GM18499 (cell line): Measurements from ENCODE around the gene RANBP3.
"Not testable (repeated sequence)": the region's sequence is repeated elsewhere in the genome, so short reads cannot be mapped to it uniquely, and the experiment has no call there.

Experiments
- ATAC-seq: cut with Tn5 transposase; IDR thresholded peaks from one replicate; pipeline ENCODE4 v1.9.1; 2021; ENCODE audit warnings: moderate number of reproducible peaks; ENCODE audit not compliant: insufficient read depth, unreplicated experiment

Gene RANBP3

GRCh38 chr19:5893907-5894703 lies 83.8 kb downstream of the RANBP3 start:
- ATAC-seq: no peak

DNA sequence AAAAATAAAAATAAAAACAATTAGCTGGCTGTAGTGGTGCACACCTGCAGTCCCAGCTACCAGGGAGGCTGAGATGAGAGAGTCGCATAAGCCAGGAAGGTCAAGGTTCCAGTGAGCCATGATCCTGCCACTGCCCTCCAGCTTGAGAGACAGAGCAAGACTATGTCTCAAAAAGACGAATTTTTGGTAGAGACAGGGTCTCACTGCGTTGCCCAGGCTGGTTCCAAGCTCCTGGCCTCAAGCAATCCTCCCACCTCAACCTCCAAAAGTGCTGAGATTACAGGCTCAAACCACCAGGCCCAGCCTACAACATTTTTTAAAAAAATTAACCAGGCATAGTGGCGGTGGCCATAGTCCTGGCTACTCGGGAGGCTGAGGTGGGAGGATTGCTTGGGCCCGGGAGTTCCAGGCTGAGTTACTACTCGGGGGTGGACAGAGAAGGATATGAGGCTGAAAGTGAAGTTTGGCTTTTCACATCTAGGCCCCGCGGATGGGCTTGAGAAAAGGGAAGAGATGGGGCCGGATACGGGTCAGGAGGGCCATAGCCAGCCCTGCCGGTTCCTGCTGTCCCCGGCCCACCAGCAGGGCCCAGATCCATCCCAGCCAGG lies 84.5 kb downstream of the RANBP3 start:
- no peak for ATAC-seq

DNA sequence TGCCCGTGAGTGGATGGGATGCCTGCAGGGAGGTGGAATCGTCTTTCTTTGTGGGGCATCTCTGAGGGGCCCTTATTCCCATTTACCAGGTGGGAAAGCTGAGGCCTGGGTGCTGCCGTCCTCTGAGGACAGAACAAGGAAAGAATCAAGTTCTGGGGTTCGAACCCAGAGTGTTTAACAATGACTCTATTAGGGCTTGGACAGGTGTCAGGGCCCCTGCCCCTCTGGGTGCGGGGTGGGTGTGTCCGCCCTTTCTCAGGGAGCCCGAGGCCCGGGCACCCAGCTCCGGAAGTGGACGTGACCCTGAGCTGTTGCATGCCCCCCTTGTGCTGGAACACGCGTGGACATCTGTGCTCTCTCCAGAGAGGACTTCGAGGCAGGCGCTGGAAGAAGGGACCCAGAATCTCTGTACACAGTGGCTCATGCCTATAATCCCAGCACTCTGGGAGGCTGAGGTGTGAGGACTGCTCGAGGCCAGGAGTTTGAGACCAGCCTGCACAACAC lies 85.1 kb downstream of the RANBP3 start:
- no peak for ATAC-seq

- no peak for ATAC-seq
These were observed 85.8 kb downstream of the RANBP3 start for GRCh38 chr19:5891938-5892771.

DNA sequence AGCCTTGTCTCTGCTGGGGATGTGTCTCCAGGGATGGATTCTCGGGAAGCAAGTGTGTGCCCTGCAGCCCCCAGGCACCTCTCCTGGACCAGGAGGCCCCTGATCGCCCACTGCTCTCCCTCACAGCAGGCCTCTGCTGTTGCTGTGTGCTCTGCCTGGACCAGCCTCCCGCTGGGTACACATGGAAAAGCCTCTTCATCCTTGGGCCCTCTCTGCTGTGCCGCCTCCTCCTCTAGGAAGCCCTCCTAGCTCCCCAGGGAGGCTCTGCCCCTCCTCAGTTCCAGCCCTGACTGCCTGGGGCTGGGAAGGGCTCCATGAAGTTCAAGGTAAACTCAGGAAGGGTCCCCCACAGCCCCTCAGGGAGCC lies 86.4 kb downstream of the RANBP3 start:
- no peak for ATAC-seq

GRCh38 chr19:5890099-5890498 lies 87.8 kb downstream of the RANBP3 start:
- ATAC-seq: no peak

DNA sequence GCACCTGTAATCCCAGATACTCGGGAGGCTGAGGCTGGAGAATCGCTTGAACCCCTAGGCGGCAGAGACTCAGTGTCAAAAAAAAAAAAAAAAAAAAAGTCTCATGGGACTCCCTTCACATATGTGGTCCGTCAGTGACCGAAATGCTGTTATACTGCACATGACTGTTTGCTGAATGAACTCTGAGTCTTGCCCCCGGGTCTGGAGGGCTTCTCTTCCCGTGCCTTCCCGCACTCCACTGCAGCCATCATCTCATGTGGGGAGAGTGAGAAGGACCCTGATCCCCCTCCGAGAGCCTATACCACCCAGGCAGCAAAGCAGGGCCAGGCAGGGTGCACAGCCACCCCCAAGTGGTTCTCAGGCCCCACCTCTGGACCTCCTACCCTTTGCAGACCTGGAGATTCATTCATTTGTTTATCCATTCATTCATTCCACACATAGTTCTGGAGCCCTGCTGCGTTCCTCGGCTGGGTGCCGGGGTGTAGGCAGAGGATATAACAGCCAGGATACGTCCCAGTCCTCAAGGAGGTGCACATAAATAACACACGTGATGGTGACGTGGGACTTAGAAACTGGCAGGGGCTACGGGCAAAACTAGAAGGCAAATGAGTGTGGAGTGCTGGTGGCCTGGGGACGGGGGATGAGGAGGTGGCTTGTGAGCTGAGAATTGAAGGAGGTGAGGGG lies 88.5 kb downstream of the RANBP3 start:
- no peak for ATAC-seq

DNA sequence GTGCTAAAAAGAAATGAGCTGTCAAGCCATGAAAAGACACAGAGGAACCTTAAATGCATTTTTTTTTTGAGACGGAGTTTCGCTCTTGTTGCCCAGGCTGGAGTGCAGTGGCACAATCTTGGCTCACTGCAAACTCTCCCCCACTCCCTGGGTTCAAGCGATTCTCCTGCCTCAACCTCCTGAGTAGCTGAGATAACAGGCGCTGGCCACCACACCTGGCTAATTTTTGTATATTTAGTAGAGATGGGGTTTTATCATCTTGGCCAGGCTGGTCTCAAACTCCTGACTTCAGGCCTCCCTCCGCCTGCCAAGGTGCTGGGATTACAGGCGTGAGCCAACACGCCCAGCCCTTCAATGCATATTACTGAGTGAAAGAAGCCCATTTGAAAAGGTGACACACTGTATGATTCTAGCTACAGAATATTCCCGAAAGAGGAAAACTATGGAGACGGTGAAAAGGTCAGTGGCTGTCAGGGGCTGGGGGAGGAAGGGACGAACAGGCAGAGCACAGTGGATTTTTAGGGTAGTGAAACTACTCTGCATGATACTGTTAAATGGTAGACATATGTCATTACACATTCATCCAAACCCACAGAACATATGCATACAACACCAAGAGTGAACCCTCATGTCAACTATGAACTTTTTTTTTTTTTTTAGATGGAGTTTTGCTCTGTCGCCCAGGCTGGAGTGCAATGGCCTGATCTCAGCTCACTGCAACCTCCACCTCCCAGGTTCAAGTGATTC lies 93.7 kb downstream of the RANBP3 start:
- not testable (repeated sequence) for ATAC-seq

- not testable (repeated sequence) for ATAC-seq
These were observed 94.6 kb downstream of the RANBP3 start for GRCh38 chr19:5883157-5883873.

GRCh38 chr19:5882421-5882968 lies 95.4 kb downstream of the RANBP3 start:
- ATAC-seq: no peak

DNA sequence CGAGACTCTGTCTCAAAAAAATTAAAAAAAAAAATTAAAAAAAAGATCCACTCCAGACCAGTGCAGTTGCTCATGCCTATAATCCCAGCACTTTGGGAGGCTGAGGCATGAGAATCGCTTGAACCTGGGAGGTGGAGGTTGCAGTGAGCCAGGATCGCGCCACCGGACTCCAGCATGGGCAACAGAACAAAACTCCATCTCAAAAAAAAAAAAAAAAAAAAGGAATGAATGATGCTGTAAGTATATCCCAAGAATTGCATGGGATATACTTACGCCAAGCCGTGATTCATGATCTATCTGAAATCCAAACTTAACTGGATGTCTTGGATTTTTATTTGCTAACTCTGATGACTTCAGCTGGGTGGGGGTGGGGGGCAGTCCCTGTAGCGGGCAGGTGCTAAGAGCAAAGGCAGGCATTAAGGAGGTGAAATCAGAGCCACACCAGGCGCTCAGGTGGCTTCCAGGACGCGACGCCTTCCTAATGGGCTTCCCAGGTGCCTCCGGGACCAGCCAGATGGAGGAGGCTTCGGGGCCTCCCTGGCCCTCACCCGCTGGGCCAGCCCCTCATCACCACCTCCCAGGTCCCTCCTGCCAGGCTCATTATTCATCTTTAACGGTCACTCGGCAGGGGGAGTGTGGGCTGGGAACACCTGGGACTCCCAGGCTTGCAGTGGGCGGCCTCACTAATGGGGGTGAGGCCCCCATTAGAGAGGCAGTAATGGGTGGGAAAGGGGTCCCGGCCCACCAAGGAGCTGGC lies 96.2 kb downstream of the RANBP3 start:
- ATAC-seq: no peak

- no peak for ATAC-seq
These were observed 97.3 kb downstream of the RANBP3 start for GRCh38 chr19:5880604-5881078.

GRCh38 chr19:5880196-5880595 lies 97.7 kb downstream of the RANBP3 start:
- no peak for ATAC-seq

GRCh38 chr19:5877882-5878281 lies 100.1 kb downstream of the RANBP3 start:
- no peak for ATAC-seq

DNA sequence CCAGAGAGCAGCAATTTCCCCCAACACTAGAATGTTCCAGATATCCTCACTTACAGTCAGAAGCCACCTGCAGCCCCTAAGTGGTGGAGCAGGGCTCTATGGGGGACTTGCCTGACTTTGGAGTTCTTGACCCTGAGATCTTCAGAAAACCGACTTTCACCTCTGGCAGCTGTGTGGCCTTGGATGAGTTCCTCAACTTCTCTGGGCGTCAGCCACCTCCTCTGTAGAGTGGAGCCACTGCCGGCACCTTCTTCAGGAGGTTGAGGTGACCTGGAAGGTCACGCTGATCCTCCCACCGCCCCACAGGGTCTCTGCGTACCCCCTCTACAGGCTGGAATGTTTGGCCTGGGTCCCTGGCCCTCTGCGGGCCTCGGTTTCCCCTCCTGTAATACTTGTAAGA lies 100.5 kb downstream of the RANBP3 start:
- ATAC-seq: no peak

- not testable (repeated sequence) for ATAC-seq
These were observed 103.4 kb downstream of the RANBP3 start for GRCh38 chr19:5874496-5874895.

DNA sequence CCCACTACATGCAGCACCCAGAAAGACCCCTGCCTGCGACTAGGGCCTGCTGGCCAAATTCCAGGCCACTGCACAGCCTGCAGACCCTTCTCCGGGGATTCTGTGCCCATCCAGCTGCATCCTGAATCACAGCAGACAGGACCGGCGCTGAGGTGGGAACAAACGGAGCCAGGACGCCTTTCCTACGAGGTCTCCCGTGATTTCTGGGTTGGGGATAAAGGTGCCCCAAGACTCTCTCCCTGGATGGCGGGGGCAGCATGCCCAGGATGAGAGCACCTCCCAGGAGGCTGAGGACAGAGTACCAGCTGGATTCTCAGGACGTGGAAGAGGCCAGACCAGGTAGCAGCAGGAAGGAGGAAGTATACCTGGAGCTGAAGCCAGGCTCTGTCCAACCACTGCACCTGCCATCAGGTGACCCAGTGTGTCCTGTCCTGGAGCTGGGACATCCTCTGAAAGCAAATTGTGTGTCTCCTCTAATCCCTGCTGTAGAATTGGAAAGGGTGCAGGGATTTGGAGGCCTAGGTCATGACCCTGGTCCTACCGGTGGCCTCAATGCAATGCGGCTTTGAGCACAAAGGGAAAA lies 104.2 kb downstream of the RANBP3 start:
- no peak for ATAC-seq

DNA sequence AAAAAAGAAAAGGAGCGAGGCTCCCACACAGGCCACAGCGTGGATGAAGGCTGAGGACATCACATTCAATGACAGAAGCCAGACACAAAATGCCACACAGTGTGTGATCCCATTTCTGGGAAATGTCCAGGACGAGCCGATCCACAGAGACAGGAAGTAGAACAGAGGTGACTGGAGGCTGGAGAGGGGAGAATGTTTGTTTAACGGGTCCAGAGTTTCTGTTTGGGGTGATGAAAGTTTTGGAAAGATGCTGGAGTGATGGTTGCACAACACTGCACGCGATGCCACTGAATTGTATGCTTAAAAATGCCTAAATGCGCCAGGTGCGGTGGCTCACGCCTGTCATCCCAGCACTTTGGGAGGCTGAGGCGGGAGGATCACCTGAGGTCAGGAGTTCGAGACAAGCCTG lies 107.0 kb downstream of the RANBP3 start:
- no peak for ATAC-seq
